ENCODE measurements around the gene MESP2. TPM values are rescaled to one million over a fixed set of nuclear protein-coding genes. Genes with fewer than 3 reads are reported as not detected.
A peak's percentile ranks its signal among the peaks of the same experiment; 100 is the strongest.
"Not testable (repeated sequence)": the region's sequence is repeated elsewhere in the genome, so short reads cannot be mapped to it uniquely, and the experiment has no call there.

The MESP2 gene
- total RNA-seq, 1 experiment from 2014 or later = not detected

GRCh38 chr15:89781055-89781454 lies 4.9 kb downstream of the MESP2 start:
- CTCF ChIA-PET = interaction anchor here (0.6 to 5.3 kb wide), 8 partner anchors 21 to 381 kb away, joined by 3 to 28 read pairs (median 3); no protein-coding TSS in a partner anchor
- H3K4me1 Mint-ChIP-seq (ENCODE audit: insufficient read depth, unreplicated experiment) = peaks cover 24% of the 10 kb centered on the region
- no peak overlapping the region for H3K4me3 Mint-ChIP-seq (ENCODE audit: unreplicated experiment)
- no TSS peak for BruUV-seq (replicated peaks)
- intact Hi-C loops (cut with micrococcal nuclease) = no loop called here
- H3K27ac Mint-ChIP-seq (ENCODE audit: low read depth, unreplicated experiment) = peak overlapping the region; percentile 55
- DNase-seq (ENCODE audit: unreplicated experiment) = peak; percentile 52
- H3K36me3 Mint-ChIP-seq (ENCODE audit: insufficient read depth, unreplicated experiment) = peaks cover 27% of the 10 kb centered on the region
- no peaks in the 10 kb centered on the region for H3K27me3 Mint-ChIP-seq (ENCODE audit: insufficient read depth, unreplicated experiment)
- H3K9me3 Mint-ChIP-seq (ENCODE audit: unreplicated experiment) = no peaks in the 10 kb centered on the region
- TF ChIP-seq CTCF (IDR thresholded peaks at IDR 0.05; ENCODE audit: unreplicated experiment) = no peak
- POLR2A ChIA-PET = interaction anchor here (0.7 to 4.3 kb wide), 6 partner anchors 10 to 56 kb away, joined by 3 to 22 read pairs (median 6); partner anchors contain the start of gene ANPEP

- no TSS peak for BruUV-seq (replicated peaks)
- Mint-ChIP-seq H3K36me3 (ENCODE audit: insufficient read depth, unreplicated experiment) (peaks cover 37% of the 10 kb centered on the region), H3K27ac (ENCODE audit: low read depth, unreplicated experiment) (peak overlapping the region; percentile 55), H3K4me3 (ENCODE audit: unreplicated experiment) (peak overlapping the region; percentile 48), H3K27me3 (ENCODE audit: insufficient read depth, unreplicated experiment) (no peaks in the 10 kb centered on the region), H3K9me3 (ENCODE audit: unreplicated experiment) (no peaks in the 10 kb centered on the region), H3K4me1 (ENCODE audit: insufficient read depth, unreplicated experiment) (peaks cover 24% of the 10 kb centered on the region)
- intact Hi-C loops (cut with micrococcal nuclease) = loop anchor here (2.0 kb wide), 1 partner anchor 31 kb away; no protein-coding TSS in a partner anchor
- ChIA-PET POLR2A (interaction anchor here (0.9 to 4.3 kb wide), 4 partner anchors 9 to 55 kb away, joined by 5 to 22 read pairs (median 10); no protein-coding TSS in a partner anchor), CTCF (interaction anchor here (0.7 to 5.3 kb wide), 5 partner anchors 22 to 382 kb away, joined by 3 to 28 read pairs (median 3); no protein-coding TSS in a partner anchor)
- DNase-seq (ENCODE audit: unreplicated experiment) = peak; percentile 84
- TF ChIP-seq CTCF (IDR thresholded peaks at IDR 0.05; ENCODE audit: unreplicated experiment) = no peak
Measured at GRCh38 chr15:89781891-89782618, 5.9 kb downstream of the MESP2 start.

- H3K27me3 Mint-ChIP-seq (ENCODE audit: insufficient read depth, unreplicated experiment); BruUV-seq (replicated peaks); DNase-seq (ENCODE audit: unreplicated experiment); H3K4me3 Mint-ChIP-seq (ENCODE audit: unreplicated experiment); H3K9me3 Mint-ChIP-seq (ENCODE audit: unreplicated experiment); H3K27ac Mint-ChIP-seq (ENCODE audit: low read depth, unreplicated experiment): not testable (repeated sequence)
- Mint-ChIP-seq H3K4me1 (ENCODE audit: insufficient read depth, unreplicated experiment) (peaks cover 24% of the 10 kb centered on the region), H3K36me3 (ENCODE audit: insufficient read depth, unreplicated experiment) (peaks cover 42% of the 10 kb centered on the region)
- intact Hi-C loops (cut with micrococcal nuclease) = loop anchor here (2.0 kb wide), 1 partner anchor 30 kb away; no protein-coding TSS in a partner anchor
- ChIA-PET POLR2A (interaction anchor here (0.7 to 4.3 kb wide), 3 partner anchors 30 to 233 kb away, joined by 3 to 22 read pairs (median 14); no protein-coding TSS in a partner anchor), CTCF (interaction anchor here (0.7 to 5.3 kb wide), 3 partner anchors 8 to 22 kb away, joined by 4 to 28 read pairs (median 4); no protein-coding TSS in a partner anchor)
Measured at GRCh38 chr15:89782619-89782950, 6.5 kb downstream of the MESP2 start.

GRCh38 chr15:89783111-89783860 lies 7.2 kb downstream of the MESP2 start:
- H3K4me3 Mint-ChIP-seq (ENCODE audit: unreplicated experiment) = no peak overlapping the region
- H3K4me1 Mint-ChIP-seq (ENCODE audit: insufficient read depth, unreplicated experiment) = peaks cover 24% of the 10 kb centered on the region
- DNase-seq (ENCODE audit: unreplicated experiment) = peak; percentile 45
- no peaks in the 10 kb centered on the region for H3K9me3 Mint-ChIP-seq (ENCODE audit: unreplicated experiment)
- H3K27me3 Mint-ChIP-seq (ENCODE audit: insufficient read depth, unreplicated experiment) = no peaks in the 10 kb centered on the region
- H3K36me3 Mint-ChIP-seq (ENCODE audit: insufficient read depth, unreplicated experiment) = peaks cover 49% of the 10 kb centered on the region
- TF ChIP-seq CTCF (IDR thresholded peaks at IDR 0.05; ENCODE audit: unreplicated experiment) = no peak
- ChIA-PET POLR2A (interaction anchor here (0.7 to 4.3 kb wide), 5 partner anchors 10 to 233 kb away, joined by 3 to 22 read pairs (median 3); no protein-coding TSS in a partner anchor), CTCF (interaction anchor here (0.6 to 5.3 kb wide), 7 partner anchors 9 to 105 kb away, joined by 3 to 28 read pairs (median 4); no protein-coding TSS in a partner anchor)
- BruUV-seq (replicated peaks) = no TSS peak
- intact Hi-C loops (cut with micrococcal nuclease) = loop anchor here (2.0 kb wide), 1 partner anchor 30 kb away; no protein-coding TSS in a partner anchor
- H3K27ac Mint-ChIP-seq (ENCODE audit: low read depth, unreplicated experiment) = no peak overlapping the region
